GM19372 (cell line): ENCODE data around the gene KANSL3.

Source experiments
- ATAC-seq: cut with Tn5 transposase; IDR thresholded peaks from one replicate; pipeline ENCODE4 v1.9.1; 2021; ENCODE audit warnings: mild to moderate bottlenecking, low read depth, moderate library complexity; ENCODE audit not compliant: unreplicated experiment

The KANSL3 gene

DNA sequence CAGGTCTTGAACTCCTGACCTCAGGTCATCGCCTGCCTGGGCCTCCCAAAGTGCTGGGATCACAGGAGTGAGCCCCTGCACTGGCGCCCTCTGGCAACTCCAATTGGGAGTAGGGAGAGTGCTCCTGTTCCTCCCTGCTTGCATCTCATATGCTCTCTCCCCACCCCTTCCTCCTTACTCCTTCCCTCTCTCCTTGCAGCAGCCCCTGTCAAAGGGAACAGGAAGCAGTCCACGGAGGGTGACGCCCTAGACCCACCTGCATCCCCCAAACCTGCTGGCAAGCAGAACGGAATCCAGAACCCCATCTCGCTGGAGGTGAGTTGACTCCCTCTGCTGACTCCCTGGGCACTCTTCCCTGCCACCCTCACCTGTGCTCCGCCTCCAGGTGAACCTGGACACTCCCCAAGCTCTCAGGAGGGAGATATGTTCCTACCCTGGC, 90.9 kb downstream of the KANSL3 start:
- ATAC-seq, result no peak

DNA sequence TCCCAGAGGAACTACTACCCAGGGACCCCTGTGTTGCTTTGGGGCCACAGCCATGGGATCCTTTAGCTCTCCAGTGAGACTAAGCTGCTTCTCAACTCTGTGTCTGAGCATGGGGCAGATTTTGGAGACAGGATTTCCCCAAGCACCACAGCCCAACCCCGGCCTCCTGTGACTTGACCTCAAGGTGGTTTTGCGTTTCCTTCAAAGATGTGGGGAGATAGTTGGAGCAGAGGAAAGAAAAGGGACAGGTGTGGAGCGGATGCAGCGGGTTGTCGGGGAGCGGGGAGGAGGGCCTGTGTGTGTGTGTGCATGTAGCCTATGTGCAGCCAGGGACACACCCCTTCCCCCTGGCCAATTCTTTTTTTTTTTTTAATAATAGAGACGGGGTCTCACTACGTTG, 91.3 kb downstream of the KANSL3 start:
- ATAC-seq, result no peak

DNA sequence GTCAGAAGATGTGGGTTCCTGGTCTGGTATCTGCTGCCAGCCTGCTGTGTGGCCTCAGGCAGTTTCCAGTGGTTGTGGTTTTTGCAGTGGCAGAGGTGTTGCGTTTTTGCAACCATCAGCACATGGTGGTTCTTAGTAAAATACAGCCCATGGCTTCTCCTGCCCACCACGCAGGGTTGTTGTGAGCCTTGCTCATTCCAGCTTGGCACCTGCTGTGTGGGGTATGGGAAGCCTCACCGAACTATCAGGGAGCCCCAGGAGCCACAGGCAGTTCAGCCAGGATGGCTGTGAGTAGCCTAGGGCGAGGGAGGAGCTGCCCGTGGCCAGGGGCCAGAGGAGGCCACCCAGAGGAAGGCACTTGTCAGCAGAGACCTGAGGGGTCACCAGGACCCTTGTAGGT, 91.8 kb downstream of the KANSL3 start:
- no peak for ATAC-seq
